Measurements from ENCODE around the gene PFKP.

PFKP gene

GRCh38 chr10:3048119-3049019 is 19.0 kb upstream of the PFKP start:
- H3K27ac ChIP-seq = no peak overlapping the region
- DNase-seq = no peak
- no peak for TF ChIP-seq CTCF (IDR thresholded peaks at IDR 0.05; ENCODE audit: low read depth, low read length, missing control alignments)
- H3K27me3 ChIP-seq (replicated peaks) = no peaks in the 10 kb centered on the region
- in situ Hi-C loops (cut with HindIII; ENCODE audit: low pct_ligation_motif_present, low sequenced_read_pairs) = no loop called here
- H3K4me3 ChIP-seq (ENCODE audit: low read depth, low read length) = no peak overlapping the region
- no peaks in the 10 kb centered on the region for H3K36me3 ChIP-seq (replicated peaks)

GRCh38 chr10:3051692-3052091 is 15.7 kb upstream of the PFKP start:
- Histone ChIP-seq H3K27ac (no peak overlapping the region), H3K4me3 (ENCODE audit: low read depth, low read length) (no peak overlapping the region), H3K36me3 (replicated peaks) (no peaks in the 10 kb centered on the region), H3K27me3 (replicated peaks) (no peaks in the 10 kb centered on the region)
- DNase-seq = no peak
- no peak for TF ChIP-seq CTCF (IDR thresholded peaks at IDR 0.05; ENCODE audit: low read depth, low read length, missing control alignments)
- in situ Hi-C loops (cut with HindIII; ENCODE audit: low pct_ligation_motif_present, low sequenced_read_pairs) = no loop called here

GRCh38 chr10:3053155-3053554 is 14.2 kb upstream of the PFKP start:
- in situ Hi-C loops (cut with HindIII; ENCODE audit: low pct_ligation_motif_present, low sequenced_read_pairs) = no loop called here
- TF ChIP-seq CTCF (IDR thresholded peaks at IDR 0.05; ENCODE audit: low read depth, low read length, missing control alignments) = no peak

GRCh38 chr10:3054183-3054850 is 13.0 kb upstream of the PFKP start:
- DNase-seq = no peak
- in situ Hi-C loops (cut with HindIII; ENCODE audit: low pct_ligation_motif_present, low sequenced_read_pairs) = no loop called here
- no peaks in the 10 kb centered on the region for H3K27me3 ChIP-seq (replicated peaks)
- no peak overlapping the region for H3K27ac ChIP-seq
- TF ChIP-seq CTCF (IDR thresholded peaks at IDR 0.05; ENCODE audit: low read depth, low read length, missing control alignments) = no peak
- no peak overlapping the region for H3K4me3 ChIP-seq (ENCODE audit: low read depth, low read length)
- H3K36me3 ChIP-seq (replicated peaks) = no peaks in the 10 kb centered on the region

More at GRCh38 chr10:3053155-3053554, 14.2 kb upstream of the PFKP start:
- H3K27me3 ChIP-seq (replicated peaks) = no peaks in the 10 kb centered on the region
- H3K4me3 ChIP-seq (ENCODE audit: low read depth, low read length) = no peak overlapping the region
- no peak for DNase-seq
- no peaks in the 10 kb centered on the region for H3K36me3 ChIP-seq (replicated peaks)
- no peak overlapping the region for H3K27ac ChIP-seq

- Histone ChIP-seq H3K27ac (no peak overlapping the region), H3K27me3 (replicated peaks) (no peaks in the 10 kb centered on the region), H3K36me3 (replicated peaks) (no peaks in the 10 kb centered on the region), H3K4me3 (ENCODE audit: low read depth, low read length) (no peak overlapping the region)
- in situ Hi-C loops (cut with HindIII; ENCODE audit: low pct_ligation_motif_present, low sequenced_read_pairs) = no loop called here
- DNase-seq = no peak
- TF ChIP-seq CTCF (IDR thresholded peaks at IDR 0.05; ENCODE audit: low read depth, low read length, missing control alignments) = no peak
These were observed 12.5 kb upstream of the PFKP start for GRCh38 chr10:3054851-3055199.

All from brain microvascular endothelial cell (primary cell).